HEK293T (cell line): ENCODE measurements around the gene ABHD10.

Experiments used
- CTCF ChIA-PET: fragments of 350-600 bp; formaldehyde crosslinking; extraction: SDS; loops from one replicate; lab custom pipeline; 2021; ENCODE audit warnings: antibody characterized with exemption, inconsistent platforms; lab: Yijun Ruan, JAX
- POLR2A ChIA-PET: fragments of 350-600 bp; formaldehyde crosslinking; extraction: SDS; loops from one replicate; lab custom pipeline; 2020; ENCODE audit warnings: antibody characterized with exemption, inconsistent platforms; lab: Yijun Ruan, JAX
- DNase-seq: peaks from one replicate; pipeline ENCODE4 v3.0.0; 2012; ENCODE audit warnings: mixed read lengths; ENCODE audit errors: extremely low spot score
- ARNT ChIP-seq: fragments of 450-650 bp; IDR thresholded peaks from 2 replicates; pipeline ENCODE4 v1.6.1; 2017; ENCODE audit warnings: mild to moderate bottlenecking
- BHLHE40 ChIP-seq: fragments of 450-650 bp; IDR thresholded peaks from 2 replicates; pipeline ENCODE4 v1.6.1; 2016; ENCODE audit warnings: mild to moderate bottlenecking, moderate library complexity, borderline replicate concordance
- CTBP1 ChIP-seq: fragments of 450-650 bp; IDR thresholded peaks from 2 replicates; pipeline ENCODE4 v1.6.1; 2016; ENCODE audit warnings: borderline replicate concordance
- ELF4 ChIP-seq: fragments of 450-650 bp; IDR thresholded peaks from 2 replicates; pipeline ENCODE4 v1.6.1; 2017; ENCODE audit warnings: antibody characterized with exemption
- FOXA1 ChIP-seq: fragments of 450-650 bp; IDR thresholded peaks from 2 replicates; pipeline ENCODE4 v1.6.1; 2016; ENCODE audit warnings: mild to moderate bottlenecking
- FOXK2 ChIP-seq: fragments of 450-650 bp; IDR thresholded peaks from 2 replicates; pipeline ENCODE4 v1.6.1; 2016; ENCODE audit warnings: mild to moderate bottlenecking
- FOXM1 ChIP-seq: fragments of 450-650 bp; IDR thresholded peaks from 2 replicates; pipeline ENCODE4 v1.6.1; 2017; ENCODE audit warnings: mild to moderate bottlenecking, borderline replicate concordance
- HDGF ChIP-seq: fragments of 450-650 bp; IDR thresholded peaks from 2 replicates; pipeline ENCODE4 v1.6.1; 2017; ENCODE audit warnings: antibody characterized with exemption, borderline replicate concordance
- L3MBTL2 ChIP-seq: fragments of 450-650 bp; conservative IDR thresholded peaks from 2 replicates; pipeline ENCODE4 v1.6.1; 2016; ENCODE audit warnings: mild to moderate bottlenecking
- LEF1 ChIP-seq: fragments of 450-650 bp; IDR thresholded peaks from 2 replicates; pipeline ENCODE4 v1.6.1; 2017; ENCODE audit warnings: mild to moderate bottlenecking, borderline replicate concordance
- NFRKB ChIP-seq: fragments of 450-650 bp; IDR thresholded peaks from 2 replicates; pipeline ENCODE4 v1.6.1; 2016; ENCODE audit warnings: mild to moderate bottlenecking, moderate library complexity
- SP1 ChIP-seq: fragments of 450-650 bp; IDR thresholded peaks from 2 replicates; pipeline ENCODE4 v1.6.1; 2017
- SUZ12 ChIP-seq: fragments of 450-650 bp; IDR thresholded peaks from 2 replicates; pipeline ENCODE4 v1.6.1; 2016; ENCODE audit warnings: mild to moderate bottlenecking
- TARDBP ChIP-seq: fragments of 450-650 bp; IDR thresholded peaks from 2 replicates; pipeline ENCODE4 v1.6.1; 2016
- ZNF384 ChIP-seq: fragments of 450-650 bp; IDR thresholded peaks from 2 replicates; pipeline ENCODE4 v1.6.1; 2016
- TF ChIP-seq, protein P1 (sequence below): fragments of 450-650 bp; IDR thresholded peaks from 2 replicates; pipeline ENCODE4 v1.6.1; 2016

ABHD10 gene

DNA sequence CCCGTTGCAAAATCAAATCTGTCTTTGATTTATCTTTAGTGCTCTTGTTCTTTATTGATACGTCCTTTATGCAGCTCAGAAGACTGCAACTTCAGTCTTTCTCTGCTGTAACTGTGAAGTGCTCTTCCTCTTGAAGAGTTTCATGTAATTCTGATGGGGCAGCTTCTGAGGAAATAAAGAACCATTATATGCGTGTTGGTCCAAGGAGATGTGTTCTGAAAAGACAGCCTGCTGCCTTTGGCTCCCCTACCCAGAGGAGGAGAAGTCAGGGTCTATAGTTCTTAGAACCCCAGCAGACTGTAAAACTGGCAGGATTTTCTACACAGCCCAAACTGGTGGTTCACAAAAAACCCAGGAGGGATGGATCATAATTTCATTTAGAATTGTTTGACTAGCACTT, 22.4 kb upstream of the ABHD10 start:
- POLR2A ChIA-PET: no interaction called here
- TF ChIP-seq, protein P1, sequence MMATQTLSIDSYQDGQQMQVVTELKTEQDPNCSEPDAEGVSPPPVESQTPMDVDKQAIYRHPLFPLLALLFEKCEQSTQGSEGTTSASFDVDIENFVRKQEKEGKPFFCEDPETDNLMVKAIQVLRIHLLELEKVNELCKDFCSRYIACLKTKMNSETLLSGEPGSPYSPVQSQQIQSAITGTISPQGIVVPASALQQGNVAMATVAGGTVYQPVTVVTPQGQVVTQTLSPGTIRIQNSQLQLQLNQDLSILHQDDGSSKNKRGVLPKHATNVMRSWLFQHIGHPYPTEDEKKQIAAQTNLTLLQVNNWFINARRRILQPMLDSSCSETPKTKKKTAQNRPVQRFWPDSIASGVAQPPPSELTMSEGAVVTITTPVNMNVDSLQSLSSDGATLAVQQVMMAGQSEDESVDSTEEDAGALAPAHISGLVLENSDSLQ: no peak
- TF ChIP-seq TARDBP: no peak
- TF ChIP-seq SUZ12: no peak
- no peak for TF ChIP-seq HDGF
- TF ChIP-seq CTBP1: no peak
- TF ChIP-seq BHLHE40: no peak
- no peak for TF ChIP-seq L3MBTL2
- no peak for TF ChIP-seq FOXK2
- no peak for TF ChIP-seq FOXM1
- no peak for TF ChIP-seq NFRKB
- CTCF ChIA-PET: no interaction called here
- no peak for DNase-seq

DNA sequence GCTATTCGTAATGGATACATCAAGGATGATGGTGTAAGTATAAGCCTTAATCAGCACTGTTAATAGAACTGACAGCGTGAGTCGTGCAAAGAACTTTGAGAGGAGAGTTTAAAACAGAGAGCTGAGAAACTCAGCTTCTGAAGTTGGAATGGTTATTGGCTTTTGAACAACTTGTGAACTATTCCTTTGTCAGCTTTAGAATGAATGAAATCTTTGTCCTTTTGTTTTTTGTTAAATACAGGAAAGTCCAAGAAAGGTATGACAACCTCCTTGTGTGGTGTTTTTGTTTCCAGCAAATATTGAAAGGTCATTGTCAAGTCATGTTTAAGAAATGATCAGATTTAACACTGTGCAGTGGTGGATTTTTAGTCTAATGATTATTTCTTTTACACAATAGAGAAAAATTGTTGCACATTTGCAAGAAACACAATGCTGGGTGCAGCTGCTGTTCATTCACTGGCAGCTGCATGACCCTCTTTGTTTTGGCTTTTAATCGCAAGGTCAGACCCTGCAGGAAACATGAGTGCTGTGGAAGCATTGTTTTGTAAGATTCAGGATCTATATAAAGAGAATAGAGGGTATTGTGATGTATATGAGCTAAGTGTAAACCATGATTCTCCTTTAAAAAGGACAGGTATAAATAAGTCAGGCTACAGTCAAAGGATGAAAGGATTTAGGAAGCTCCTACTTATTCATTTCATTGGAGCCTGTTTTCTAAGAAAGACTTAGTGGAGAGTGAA, 21.7 kb upstream of the ABHD10 start:
- TF ChIP-seq CTBP1 (no peak), LEF1 (no peak), SUZ12 (no peak), ARNT (no peak), TARDBP (no peak), L3MBTL2 (no peak), ZNF384 (no peak), HDGF (no peak), BHLHE40 (no peak), SP1 (no peak), FOXA1 (no peak)
- TF ChIP-seq, protein P1: no peak
- ChIA-PET CTCF (interaction anchor here (1.3 kb wide), 1 partner anchor 11 kb away, joined by 3 read pairs; no protein-coding TSS in a partner anchor), POLR2A (no interaction called here)
- no peak for DNase-seq

DNA sequence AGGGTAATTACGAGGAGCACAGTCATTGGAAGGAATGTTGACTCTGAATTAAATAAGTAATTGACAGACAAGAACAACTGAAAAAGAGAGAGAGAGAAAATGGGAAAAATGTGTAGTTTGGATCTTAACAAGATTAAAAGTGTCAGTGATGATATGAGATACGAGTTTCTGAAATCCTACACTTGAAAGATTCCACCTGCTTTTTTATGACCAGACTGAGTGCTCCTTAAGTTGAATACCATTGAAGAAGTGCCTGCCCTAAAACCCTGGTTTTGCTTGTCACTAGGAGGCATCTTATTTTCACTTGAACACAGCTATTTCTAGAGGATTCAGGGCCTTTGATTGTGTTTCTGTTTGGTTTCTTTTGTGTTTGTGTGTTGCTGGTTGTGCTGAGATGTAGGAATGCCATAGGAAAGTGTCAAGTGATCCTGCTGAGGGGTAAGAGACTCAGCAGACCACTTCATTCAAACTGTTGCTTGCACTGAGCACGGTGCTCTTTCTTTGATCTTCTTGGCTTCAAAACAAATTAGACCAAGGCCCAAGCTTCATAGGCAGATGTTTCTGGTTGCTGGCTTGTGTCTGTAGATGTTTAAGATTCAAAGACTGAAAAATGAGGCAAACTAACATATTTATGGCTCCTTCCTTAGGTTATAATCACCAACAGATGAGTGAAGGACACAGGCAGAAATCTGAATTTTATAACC, 17.2 kb upstream of the ABHD10 start:
- POLR2A ChIA-PET: interaction anchor here (1.1 kb wide), 1 partner anchor 17 kb away, joined by 3 read pairs; the partner anchor contains the start of gene ABHD10
- no peak for DNase-seq
- CTCF ChIA-PET: interaction anchor here (0.7 kb wide), 1 partner anchor 244 kb away, joined by 3 read pairs; no protein-coding TSS in a partner anchor
- TF ChIP-seq ARNT (no peak), ELF4 (no peak), BHLHE40 (no peak), FOXM1 (no peak), HDGF (no peak), TARDBP (no peak), FOXA1 (no peak), LEF1 (no peak), CTBP1 (no peak), NFRKB (no peak), FOXK2 (no peak), SUZ12 (no peak), ZNF384 (no peak)
- TF ChIP-seq, protein P1: no peak

DNA sequence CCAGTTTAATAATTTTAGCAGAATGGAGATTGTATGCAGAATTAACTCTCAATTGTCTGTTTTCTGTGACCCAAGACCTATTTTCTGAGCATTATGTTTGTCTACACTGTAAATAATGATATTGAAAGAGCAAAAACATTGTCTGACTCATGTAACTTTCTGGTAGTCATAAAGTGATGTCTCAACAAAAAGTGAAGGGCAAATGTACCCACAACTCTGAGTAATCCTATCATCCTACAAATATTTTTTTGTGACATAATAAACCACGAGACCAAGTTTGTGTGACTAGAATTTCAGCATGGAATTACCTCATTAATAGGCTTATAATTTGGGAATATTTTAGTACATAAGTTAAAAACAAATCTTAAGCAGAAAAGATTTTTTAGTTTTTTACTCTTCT, 15.4 kb upstream of the ABHD10 start:
- CTCF ChIA-PET: interaction anchor here (1.3 kb wide), 1 partner anchor 9 kb away, joined by 3 read pairs; no protein-coding TSS in a partner anchor
- DNase-seq: no peak
- TF ChIP-seq SP1 (no peak), FOXK2 (no peak), NFRKB (no peak), BHLHE40 (no peak), ZNF384 (no peak), ARNT (no peak), CTBP1 (no peak), SUZ12 (no peak), FOXM1 (no peak), FOXA1 (no peak), HDGF (no peak), ELF4 (no peak), TARDBP (no peak), L3MBTL2 (no peak)
- TF ChIP-seq, protein P1: no peak
- POLR2A ChIA-PET: no interaction called here

DNA sequence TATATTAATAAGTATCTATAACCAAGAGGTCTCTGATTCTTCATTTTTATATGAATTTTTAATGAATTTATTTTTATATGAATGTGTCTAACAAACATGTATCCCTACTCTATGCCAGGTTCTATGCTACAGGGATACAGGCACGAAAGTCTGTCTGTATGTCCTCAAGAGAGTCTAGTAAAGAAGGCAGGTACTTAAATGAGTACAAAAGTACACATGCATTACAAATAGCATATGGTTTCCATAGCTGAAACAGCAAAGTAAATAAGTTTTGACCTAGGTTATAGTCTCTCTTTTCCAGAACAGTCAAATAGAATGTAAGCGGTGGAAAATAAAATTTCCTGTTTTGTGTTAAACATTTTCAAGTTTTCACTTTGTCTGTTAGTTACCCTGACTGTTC, 13.3 kb upstream of the ABHD10 start:
- ChIA-PET POLR2A (no interaction called here), CTCF (interaction anchor here (0.9 to 1.2 kb wide), 3 partner anchors 105 to 250 kb away, joined by 3 to 6 read pairs (median 4); no protein-coding TSS in a partner anchor)
- no peak for DNase-seq
- TF ChIP-seq, protein P1: no peak
- TF ChIP-seq HDGF: no peak
- TF ChIP-seq FOXA1: no peak
- no peak for TF ChIP-seq CTBP1
- TF ChIP-seq SUZ12: no peak
- no peak for TF ChIP-seq ARNT
- TF ChIP-seq FOXK2: no peak
- no peak for TF ChIP-seq ZNF384
- no peak for TF ChIP-seq L3MBTL2
- TF ChIP-seq NFRKB: no peak
- no peak for TF ChIP-seq TARDBP
- no peak for TF ChIP-seq SP1
- TF ChIP-seq ELF4: no peak
- no peak for TF ChIP-seq LEF1
- TF ChIP-seq FOXM1: no peak
- no peak for TF ChIP-seq BHLHE40
